Type B pancreatic cell (in vitro differentiated cells): Measurements from ENCODE around the gene EFR3B. TPM values are rescaled to one million over a fixed set of nuclear protein-coding genes. Genes with fewer than 3 reads are reported as not detected.
A peak's percentile ranks its signal among the peaks of the same experiment; 100 is the strongest.
"Not testable (repeated sequence)": the region's sequence is repeated elsewhere in the genome, so short reads cannot be mapped to it uniquely, and the experiment has no call there.

Source experiments
- DNase-seq: peaks from one replicate; pipeline ENCODE4 v3.0.0; 2021; ENCODE audit warnings: mixed read lengths; ENCODE audit not compliant: unreplicated experiment; ENCODE audit errors: extremely low spot score
- H3K27ac Mint-ChIP-seq: 2 replicates; pipeline ENCODE4 v1.8.0; 2021; ENCODE audit warnings: mild to moderate bottlenecking, mixed read lengths
- H3K27me3 Mint-ChIP-seq: 2 replicates; pipeline ENCODE4 v1.8.0; 2021; ENCODE audit warnings: mixed read lengths
- H3K36me3 Mint-ChIP-seq: 2 replicates; pipeline ENCODE4 v1.8.0; 2021; ENCODE audit warnings: mixed read lengths
- H3K4me1 Mint-ChIP-seq: one replicate; pipeline ENCODE4 v1.8.0; 2021; ENCODE audit warnings: mixed read lengths; ENCODE audit not compliant: unreplicated experiment
- H3K4me3 Mint-ChIP-seq: 2 replicates; pipeline ENCODE4 v1.8.0; 2021; ENCODE audit warnings: mild to moderate bottlenecking, mixed read lengths
- H3K9me3 Mint-ChIP-seq: 2 replicates; pipeline ENCODE4 v1.8.0; 2021; ENCODE audit warnings: mixed read lengths
- CTCF ChIP-seq: fragments of 200-600 bp; sonication (generic); conservative IDR thresholded peaks from 2 replicates; pipeline ENCODE4 v1.5.0; 2021; ENCODE audit warnings: antibody characterized with exemption, mild to moderate bottlenecking
- total RNA-seq: library from RNA; stranded (reverse); gene quantifications from 2 replicates; pipeline ENCODE4 v1.2.1, GENCODE V29; 2021; ENCODE audit warnings: low replicate concordance

EFR3B gene
- total RNA-seq, 1 donor from 2014 or later: 12.4 TPM

GRCh38 chr2:25125189-25125588 is 83.3 kb downstream of the EFR3B start:
- TF ChIP-seq CTCF: no peak
- no peak for DNase-seq
- Mint-ChIP-seq H3K27me3 (no peaks in the 10 kb centered on the region), H3K9me3 (no peaks in the 10 kb centered on the region), H3K4me3 (no peak overlapping the region), H3K36me3 (peaks cover 5% of the 10 kb centered on the region), H3K27ac (no peak overlapping the region), H3K4me1 (peaks cover 10% of the 10 kb centered on the region)

DNA sequence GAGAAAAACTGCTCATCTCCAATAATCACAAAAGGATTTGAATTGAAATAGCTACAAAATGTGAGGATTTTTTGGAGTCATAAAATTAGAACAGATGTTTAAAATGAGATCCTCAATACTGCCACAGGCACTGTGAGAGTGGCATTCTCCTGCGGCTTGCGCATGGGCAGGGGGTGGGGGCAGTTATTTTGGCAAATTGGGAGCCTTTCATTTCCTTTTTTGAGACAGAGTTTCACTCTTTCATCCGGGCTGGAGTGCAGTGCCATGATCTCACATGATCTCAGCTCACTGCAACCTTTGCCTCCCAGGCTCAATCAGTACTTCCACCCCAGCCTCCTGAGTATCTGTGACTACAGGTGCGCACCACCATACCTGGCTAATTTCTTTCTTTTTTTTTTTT is 84.1 kb downstream of the EFR3B start:
- TF ChIP-seq CTCF: no peak
- no peak for DNase-seq
- no peaks in the 10 kb centered on the region for H3K27me3 Mint-ChIP-seq
- no peak overlapping the region for H3K4me3 Mint-ChIP-seq
- H3K27ac Mint-ChIP-seq: no peak overlapping the region
- peaks cover 10% of the 10 kb centered on the region for H3K4me1 Mint-ChIP-seq
- no peaks in the 10 kb centered on the region for H3K9me3 Mint-ChIP-seq
- peaks cover 5% of the 10 kb centered on the region for H3K36me3 Mint-ChIP-seq

DNA sequence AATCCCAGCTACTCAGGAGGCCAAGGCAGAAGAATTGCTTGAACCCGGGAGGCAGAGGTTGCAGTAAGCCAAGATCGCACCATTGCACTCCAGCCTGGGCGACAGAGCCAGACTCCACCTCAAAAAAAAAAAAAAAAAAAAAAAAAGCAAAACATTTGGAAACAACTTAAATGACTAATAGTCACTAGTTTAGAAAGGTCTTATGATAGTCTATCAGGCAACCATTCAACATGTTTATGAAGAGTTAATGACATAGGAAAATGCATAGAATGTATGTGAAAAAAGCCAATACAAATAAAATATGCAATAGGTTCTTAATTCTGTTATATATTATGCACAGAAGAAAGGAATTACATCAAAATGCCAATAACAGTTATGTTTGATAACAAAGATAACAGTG is 85.2 kb downstream of the EFR3B start:
- not testable (repeated sequence) for H3K4me3 Mint-ChIP-seq, H3K36me3 Mint-ChIP-seq, H3K4me1 Mint-ChIP-seq, H3K27me3 Mint-ChIP-seq, H3K27ac Mint-ChIP-seq, H3K9me3 Mint-ChIP-seq, DNase-seq

GRCh38 chr2:25127646-25128045 is 85.8 kb downstream of the EFR3B start:
- Mint-ChIP-seq H3K27me3 (no peaks in the 10 kb centered on the region), H3K4me3 (no peak overlapping the region), H3K9me3 (no peaks in the 10 kb centered on the region), H3K36me3 (peaks cover under 1% of the 10 kb centered on the region), H3K4me1 (peaks cover 10% of the 10 kb centered on the region), H3K27ac (no peak overlapping the region)
- no peak for DNase-seq
- TF ChIP-seq CTCF: no peak

DNA sequence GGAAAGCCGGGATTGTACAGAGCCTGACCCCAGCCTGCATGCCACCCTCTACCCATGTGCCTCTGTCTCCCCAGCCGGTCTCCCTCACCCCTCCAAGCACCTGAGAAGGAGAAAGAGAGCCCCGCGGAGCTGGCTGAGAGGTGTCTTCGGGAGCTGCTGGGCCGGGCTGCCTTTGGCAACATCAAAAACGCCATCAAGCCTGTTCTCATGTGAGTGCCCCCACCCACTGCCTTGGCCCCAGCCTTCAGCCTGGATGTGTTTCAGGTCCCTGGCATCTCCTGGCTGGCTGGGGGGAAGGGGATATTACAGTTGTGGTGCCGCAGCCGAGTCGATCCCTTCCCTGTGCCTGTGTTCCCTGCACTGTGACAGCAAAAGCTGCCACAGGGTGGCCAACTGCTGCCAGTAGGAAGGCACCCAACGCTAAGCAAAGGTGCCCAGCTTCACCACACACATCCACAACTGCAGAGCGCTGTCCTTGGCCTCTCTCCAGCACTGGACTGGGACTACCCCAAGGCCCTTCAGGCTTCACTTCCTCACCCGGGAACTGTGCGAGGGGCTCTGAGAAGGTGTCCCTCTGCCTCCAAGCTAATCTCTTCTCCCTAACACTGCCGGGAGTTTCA is 88.1 kb downstream of the EFR3B start:
- no peak for TF ChIP-seq CTCF
- no peak overlapping the region for H3K27ac Mint-ChIP-seq
- no peak overlapping the region for H3K4me3 Mint-ChIP-seq
- H3K36me3 Mint-ChIP-seq: no peaks in the 10 kb centered on the region
- peaks cover 10% of the 10 kb centered on the region for H3K4me1 Mint-ChIP-seq
- no peak for DNase-seq
- no peaks in the 10 kb centered on the region for H3K9me3 Mint-ChIP-seq
- H3K27me3 Mint-ChIP-seq: no peaks in the 10 kb centered on the region

DNA sequence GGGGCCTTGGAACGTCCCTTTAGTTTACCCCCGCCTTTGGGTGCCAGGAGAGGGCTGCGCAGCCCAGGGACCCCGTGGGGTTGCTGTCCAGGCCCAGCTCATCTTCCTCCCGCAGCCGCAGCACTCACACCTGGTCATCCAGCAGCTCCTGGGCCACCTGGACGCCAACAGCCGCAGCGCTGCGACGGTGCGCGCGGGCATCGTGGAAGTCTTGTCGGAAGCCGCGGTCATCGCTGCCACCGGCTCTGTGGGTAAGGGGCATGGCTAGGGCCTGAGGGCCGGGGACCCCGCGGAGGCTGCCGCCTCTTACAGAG is 89.3 kb downstream of the EFR3B start:
- H3K4me3 Mint-ChIP-seq: peak overlapping the region; percentile 70
- H3K36me3 Mint-ChIP-seq: peaks cover 4% of the 10 kb centered on the region
- no peaks in the 10 kb centered on the region for H3K27me3 Mint-ChIP-seq
- peaks cover 10% of the 10 kb centered on the region for H3K4me1 Mint-ChIP-seq
- no peak for TF ChIP-seq CTCF
- H3K9me3 Mint-ChIP-seq: no peaks in the 10 kb centered on the region
- DNase-seq: no peak
- H3K27ac Mint-ChIP-seq: no peak overlapping the region
